GM23338 (cell line): ENCODE data around the gene SACS. TPM values are rescaled to one million over a fixed set of nuclear protein-coding genes. Genes with fewer than 3 reads are reported as not detected.

Experiments
- ATAC-seq: fragments of 200-7000 bp; cut with Tn5 transposase; 3 replicates; pipeline ENCODE4 v1.9.1; 2020
- DNase-seq: peaks from one replicate; pipeline ENCODE4 v3.0.0-alpha.2; 2015; ENCODE audit warnings: low spot score
- H2AFZ ChIP-seq: fragments of 200-600 bp; sonication (generic); 2 replicates; pipeline ENCODE4 v1.8.0; 2016; ENCODE audit warnings: antibody characterized with exemption, mild to moderate bottlenecking, moderate library complexity
- H3F3A ChIP-seq: fragments of 200-600 bp; sonication (generic); replicated peaks from 2 replicates; pipeline ENCODE4 v1.8.0; 2017; ENCODE audit warnings: antibody characterized with exemption, mixed run types, low read depth
- H3K27ac ChIP-seq: fragments of 200-600 bp; sonication (generic); 2 replicates; pipeline ENCODE4 v1.6.1; 2016; ENCODE audit warnings: low read depth
- H3K27me3 ChIP-seq: fragments of 200-600 bp; sonication (generic); 2 replicates; pipeline ENCODE4 v1.8.0; 2016; ENCODE audit warnings: mild to moderate bottlenecking, mixed run types, moderate library complexity; ENCODE audit not compliant: insufficient read depth
- H3K36me3 ChIP-seq: fragments of 200-600 bp; sonication (generic); 2 replicates; pipeline ENCODE4 v1.8.0; 2016; ENCODE audit warnings: mild to moderate bottlenecking; ENCODE audit not compliant: insufficient read depth
- H3K4me1 ChIP-seq: fragments of 200-600 bp; sonication (generic); 2 replicates; pipeline ENCODE4 v1.8.0; 2016; ENCODE audit warnings: mild to moderate bottlenecking, moderate library complexity; ENCODE audit not compliant: insufficient read depth
- H3K4me2 ChIP-seq: fragments of 200-600 bp; sonication (generic); 2 replicates; pipeline ENCODE4 v1.7.1; 2017; ENCODE audit warnings: mixed run types
- H3K4me3 ChIP-seq: fragments of 200-600 bp; sonication (generic); 2 replicates; pipeline ENCODE4 v1.6.1; 2016; ENCODE audit warnings: mixed run types
- H3K79me2 ChIP-seq: fragments of 200-600 bp; sonication (generic); replicated peaks from 2 replicates; pipeline ENCODE4 v1.8.0; 2017; ENCODE audit warnings: mild to moderate bottlenecking; ENCODE audit not compliant: insufficient read depth
- H3K9me2 ChIP-seq: fragments of 200-600 bp; sonication (generic); 2 replicates; pipeline ENCODE4 v1.8.0; 2017; ENCODE audit not compliant: insufficient read depth
- H4K20me1 ChIP-seq: fragments of 200-600 bp; sonication (generic); replicated peaks from 2 replicates; pipeline ENCODE4 v1.8.0; 2017; ENCODE audit warnings: mild to moderate bottlenecking; ENCODE audit not compliant: insufficient read depth
- H3K27ac Mint-ChIP-seq: 2 replicates; pipeline ENCODE4 v1.8.0; 2020; ENCODE audit warnings: inconsistent platforms, mild to moderate bottlenecking, moderate library complexity, mixed read lengths
- H3K27me3 Mint-ChIP-seq: 3 replicates; pipeline ENCODE4 v1.8.0; 2022; ENCODE audit warnings: low read depth, mild to moderate bottlenecking, moderate library complexity, mixed read lengths, inconsistent platforms; ENCODE audit not compliant: insufficient read depth, poor library complexity
- H3K36me3 Mint-ChIP-seq: 3 replicates; pipeline ENCODE4 v1.8.0; 2021; ENCODE audit warnings: low read depth, mild to moderate bottlenecking, inconsistent platforms, moderate library complexity, mixed read lengths
- H3K4me1 Mint-ChIP-seq: 3 replicates; pipeline ENCODE4 v1.8.0; 2020; ENCODE audit warnings: mild to moderate bottlenecking, inconsistent platforms, mixed read lengths
- H3K4me3 Mint-ChIP-seq: 3 replicates; pipeline ENCODE4 v1.8.0; 2021; ENCODE audit warnings: moderate library complexity, mild to moderate bottlenecking, inconsistent platforms, mixed read lengths
- H3K9me3 Mint-ChIP-seq: 3 replicates; pipeline ENCODE4 v1.8.0; 2020; ENCODE audit warnings: moderate library complexity, mild to moderate bottlenecking, inconsistent platforms, mixed read lengths
- CTCF ChIP-seq, 2 experiments: fragments of 200-600 bp in 1 of 2; sonication (generic) in 1 of 2; conservative IDR thresholded peaks; 2 replicates each; pipeline versions ENCODE4 v1.5.1 to v1.6.1; 2016 to 2017; ENCODE audit warnings: antibody characterized with exemption in 2 of 2, low read depth in 2 of 2, mild to moderate bottlenecking in 2 of 2, moderate library complexity in 1 of 2
- EZH2 ChIP-seq: fragments of 200-600 bp; sonication (generic); IDR thresholded peaks from one replicate; pipeline ENCODE4 v1.8.0; 2017; ENCODE audit warnings: antibody characterized with exemption, mild to moderate bottlenecking, low read depth; ENCODE audit not compliant: unreplicated experiment
- EZH2phosphoT487 ChIP-seq: fragments of 200-600 bp; sonication (generic); IDR thresholded peaks from one replicate; pipeline ENCODE4 v1.8.1; 2018; ENCODE audit warnings: antibody characterized with exemption; ENCODE audit not compliant: unreplicated experiment
- NANOG ChIP-seq: IDR thresholded peaks from 2 replicates; pipeline ENCODE4 v1.6.1; 2016; ENCODE audit warnings: antibody characterized with exemption, borderline replicate concordance
- REST ChIP-seq: IDR thresholded peaks from one replicate; pipeline ENCODE4 v1.6.1; 2018; ENCODE audit warnings: antibody characterized with exemption; ENCODE audit not compliant: unreplicated experiment
- ZNF114 ChIP-seq: fragments of 250-450 bp; sonication (Bioruptor Pico); IDR thresholded peaks from 2 replicates; pipeline ENCODE4 v1.5.0; 2020; ENCODE audit warnings: mild to moderate bottlenecking, moderate library complexity
- ZNF331 ChIP-seq: fragments of 250-450 bp; sonication (Bioruptor Pico); IDR thresholded peaks from 2 replicates; pipeline ENCODE4 v1.5.0; 2020; ENCODE audit warnings: low read depth, mild to moderate bottlenecking, moderate library complexity
- ZNF462 ChIP-seq: fragments of 250-450 bp; sonication (Bioruptor Pico); IDR thresholded peaks from 2 replicates; pipeline ENCODE4 v1.5.0; 2020; ENCODE audit warnings: mild to moderate bottlenecking, moderate library complexity
- polyA plus RNA-seq: library from polyadenylated mRNA; unstranded; fragments of >200 nt; fragmentation: Nextera tagmentation; extraction: Ambion mirVana; gene quantifications from 2 replicates; pipeline ENCODE4 v1.2.1, GENCODE V29; 2016
- total RNA-seq: library from RNA; depleted of rRNA; stranded (reverse); fragments of >200 nt; shearing (Covaris generic); gene quantifications from 2 replicates; pipeline ENCODE4 v1.2.3, GENCODE V29; 2014

Gene SACS
- total and polyA plus RNA-seq, 2 experiments from 2014 or later = 13.8 to 58.7 TPM

GRCh38 chr13:23347601-23348000 lies 85.9 kb downstream of the SACS start:
- peaks cover 2% of the 10 kb centered on the region; the same call in 1 of the 3 replicates for H3K9me3 Mint-ChIP-seq
- H3K36me3 Mint-ChIP-seq = peaks cover 65% of the 10 kb centered on the region
- ATAC-seq (no peak), DNase-seq (no peak)
- no peak overlapping the region for H2AFZ ChIP-seq
- no peaks in the 10 kb centered on the region for H3K27me3 ChIP-seq
- H3K4me2 ChIP-seq = no peak overlapping the region
- no peaks in the 10 kb centered on the region for H3K9me2 ChIP-seq
- no peak for TF ChIP-seq ZNF462 (CRISPR knock-in tag)
- peaks cover 26% of the 10 kb centered on the region for H3K79me2 ChIP-seq
- peaks cover 2% of the 10 kb centered on the region for H3K27me3 Mint-ChIP-seq
- no peak overlapping the region for H3K4me3 ChIP-seq
- no peak overlapping the region for H3K27ac ChIP-seq
- H3K4me1 Mint-ChIP-seq = no peaks in the 10 kb centered on the region
- no peak overlapping the region for H3K4me3 Mint-ChIP-seq
- H3K36me3 ChIP-seq = peaks cover 8% of the 10 kb centered on the region
- H3F3A ChIP-seq = no peaks in the 10 kb centered on the region
- H3K27ac Mint-ChIP-seq = no peak overlapping the region
- H3K4me1 ChIP-seq = no peaks in the 10 kb centered on the region
- H4K20me1 ChIP-seq = peaks cover 8% of the 10 kb centered on the region

- peaks cover 23% of the 10 kb centered on the region for H3K79me2 ChIP-seq
- H3K4me1 ChIP-seq = no peaks in the 10 kb centered on the region
- no peak overlapping the region for H3K27ac Mint-ChIP-seq
Measured at GRCh38 chr13:23344931-23345595, 88.4 kb downstream of the SACS start.

More at GRCh38 chr13:23344931-23345595, 88.4 kb downstream of the SACS start:
- TF ChIP-seq EZH2phosphoT487 (no peak), ZNF114 (no peak), ZNF331 (CRISPR knock-in tag) (no peak), NANOG (no peak), CTCF (conservative IDR thresholded peaks at IDR 0.05; ENCODE audit: low read depth in 2 of 2) (no peak), EZH2 (no peak), REST (no peak)
- no peaks in the 10 kb centered on the region for H3F3A ChIP-seq
- H3K4me3 ChIP-seq = no peak overlapping the region
- peaks cover 3% of the 10 kb centered on the region; the same call in 1 of the 2 replicates for H4K20me1 ChIP-seq
- H3K9me2 ChIP-seq = peaks cover 3% of the 10 kb centered on the region; the same call in 1 of the 2 replicates
- no peaks in the 10 kb centered on the region for H3K4me1 Mint-ChIP-seq
- peaks cover 24% of the 10 kb centered on the region for H3K36me3 ChIP-seq
- ATAC-seq (no peak), DNase-seq (no peak)
- H3K27me3 ChIP-seq = no peaks in the 10 kb centered on the region
- peaks cover 18% of the 10 kb centered on the region; the same call in 2 of the 3 replicates for H3K9me3 Mint-ChIP-seq
- H3K27me3 Mint-ChIP-seq = peaks cover 2% of the 10 kb centered on the region
- H3K4me2 ChIP-seq = no peak overlapping the region
- H3K4me3 Mint-ChIP-seq = no peak overlapping the region
- H3K36me3 Mint-ChIP-seq = peaks cover 73% of the 10 kb centered on the region
- H2AFZ ChIP-seq = no peak overlapping the region
- H3K27ac ChIP-seq = no peak overlapping the region
